Raji (cell line): ENCODE measurements around the gene PROSER2.

Source experiments
- POLR2A ChIP-seq: IDR thresholded peaks from 2 replicates; pipeline ENCODE4 v1.6.1; 2011; ENCODE audit warnings: low read depth, low read length, control low read depth; ENCODE audit not compliant: insufficient read depth

PROSER2 gene

GRCh38 chr10:11841375-11841774 is 18.2 kb downstream of the PROSER2 start:
- no peak for TF ChIP-seq POLR2A

- no peak for TF ChIP-seq POLR2A
These were observed 19.3 kb downstream of the PROSER2 start for GRCh38 chr10:11842411-11842810.

- TF ChIP-seq POLR2A = no peak
These were observed 22.0 kb downstream of the PROSER2 start for GRCh38 chr10:11845113-11845512.

- TF ChIP-seq POLR2A = no peak
These were observed 23.4 kb downstream of the PROSER2 start for GRCh38 chr10:11846542-11846941.

- TF ChIP-seq POLR2A = no peak
These were observed 26.1 kb downstream of the PROSER2 start for GRCh38 chr10:11849277-11849676.

- no peak for TF ChIP-seq POLR2A
These were observed 26.8 kb downstream of the PROSER2 start for GRCh38 chr10:11849911-11850310.

GRCh38 chr10:11851910-11852309 is 28.8 kb downstream of the PROSER2 start:
- TF ChIP-seq POLR2A = no peak

- no peak for TF ChIP-seq POLR2A
These were observed 30.3 kb downstream of the PROSER2 start for GRCh38 chr10:11853468-11853867.

- TF ChIP-seq POLR2A = no peak
These were observed 31.1 kb downstream of the PROSER2 start for GRCh38 chr10:11854301-11854700.

- no peak for TF ChIP-seq POLR2A
These were observed 32.9 kb downstream of the PROSER2 start for GRCh38 chr10:11856089-11856488.

GRCh38 chr10:11856678-11857077 is 33.5 kb downstream of the PROSER2 start:
- TF ChIP-seq POLR2A = no peak

GRCh38 chr10:11858093-11858492 is 34.9 kb downstream of the PROSER2 start:
- TF ChIP-seq POLR2A = no peak

- no peak for TF ChIP-seq POLR2A
These were observed 38.2 kb downstream of the PROSER2 start for GRCh38 chr10:11861341-11861740.

GRCh38 chr10:11861811-11862428 is 38.8 kb downstream of the PROSER2 start:
- TF ChIP-seq POLR2A = no peak

GRCh38 chr10:11863353-11864109 is 40.4 kb downstream of the PROSER2 start:
- 0 out of 2 replicates have a peak, but pooled peaks have one; percentile 20 for TF ChIP-seq POLR2A

- TF ChIP-seq POLR2A = no peak
These were observed 41.6 kb downstream of the PROSER2 start for GRCh38 chr10:11864727-11865126.
